Kidney tubule cell (primary cell): ENCODE data around the gene PIGS.

Experiments
- DNase-seq: peaks from one replicate; pipeline ENCODE4 v3.0.0-alpha.2; 2018; ENCODE audit warnings: low spot score

The PIGS gene

DNA sequence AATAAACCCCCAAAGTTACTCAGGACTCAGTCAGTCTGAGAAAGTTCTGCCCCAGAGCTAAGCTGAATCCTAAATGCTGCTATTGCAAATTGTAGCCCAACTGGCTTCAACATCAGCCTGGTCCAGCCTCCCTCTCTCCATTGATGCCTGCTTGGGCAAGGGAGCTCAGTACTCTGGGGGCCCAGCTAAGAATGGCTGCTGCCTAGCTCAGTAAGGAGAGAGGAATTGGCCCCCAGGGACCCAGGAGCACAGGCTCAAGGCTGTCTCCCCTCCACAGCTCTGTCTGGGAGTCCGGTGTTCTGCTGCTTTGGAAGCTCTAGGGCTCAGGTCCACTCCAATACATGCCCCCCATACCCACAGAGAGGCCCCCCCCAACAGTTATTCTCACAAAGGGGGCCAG lies 20.5 kb downstream of the PIGS start:
- no peak for DNase-seq

GRCh38 chr17:28549236-28550132 lies 21.8 kb downstream of the PIGS start:
- peak; percentile 37 for DNase-seq

DNA sequence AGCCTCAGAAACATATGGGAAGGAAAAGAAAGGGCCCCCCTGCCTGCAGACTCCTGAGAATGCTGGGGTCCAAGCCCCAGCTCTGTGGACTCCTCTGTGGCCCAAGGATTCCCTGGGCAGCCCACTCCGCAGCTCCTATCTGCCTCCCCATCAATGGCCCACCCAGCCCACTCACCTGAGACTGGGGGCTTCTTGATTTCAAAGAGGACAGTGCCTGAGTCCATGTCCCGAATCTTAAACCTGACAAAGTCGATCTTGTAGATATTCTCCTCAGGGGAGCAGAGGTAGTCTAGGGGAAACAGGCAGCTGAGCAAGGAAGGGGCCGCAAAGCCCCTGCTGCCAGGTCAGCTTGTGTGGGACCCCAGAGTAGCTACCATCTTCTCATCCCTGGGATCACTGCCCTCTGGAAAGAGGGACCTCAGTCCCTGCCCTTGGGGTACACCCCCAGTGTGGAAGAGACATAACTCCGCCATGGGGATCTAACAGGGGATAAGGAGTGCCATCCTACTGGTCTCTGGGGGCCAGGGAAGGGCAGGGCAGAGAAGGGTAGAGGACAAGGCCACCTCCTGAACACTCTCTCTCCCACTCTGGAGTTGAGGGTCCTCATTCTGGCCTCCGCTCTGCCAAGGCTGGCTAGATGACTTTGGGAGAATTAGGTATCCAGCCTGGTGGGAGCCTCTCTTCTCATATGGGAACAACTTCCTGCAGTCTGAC lies 22.8 kb downstream of the PIGS start:
- DNase-seq = no peak

DNA sequence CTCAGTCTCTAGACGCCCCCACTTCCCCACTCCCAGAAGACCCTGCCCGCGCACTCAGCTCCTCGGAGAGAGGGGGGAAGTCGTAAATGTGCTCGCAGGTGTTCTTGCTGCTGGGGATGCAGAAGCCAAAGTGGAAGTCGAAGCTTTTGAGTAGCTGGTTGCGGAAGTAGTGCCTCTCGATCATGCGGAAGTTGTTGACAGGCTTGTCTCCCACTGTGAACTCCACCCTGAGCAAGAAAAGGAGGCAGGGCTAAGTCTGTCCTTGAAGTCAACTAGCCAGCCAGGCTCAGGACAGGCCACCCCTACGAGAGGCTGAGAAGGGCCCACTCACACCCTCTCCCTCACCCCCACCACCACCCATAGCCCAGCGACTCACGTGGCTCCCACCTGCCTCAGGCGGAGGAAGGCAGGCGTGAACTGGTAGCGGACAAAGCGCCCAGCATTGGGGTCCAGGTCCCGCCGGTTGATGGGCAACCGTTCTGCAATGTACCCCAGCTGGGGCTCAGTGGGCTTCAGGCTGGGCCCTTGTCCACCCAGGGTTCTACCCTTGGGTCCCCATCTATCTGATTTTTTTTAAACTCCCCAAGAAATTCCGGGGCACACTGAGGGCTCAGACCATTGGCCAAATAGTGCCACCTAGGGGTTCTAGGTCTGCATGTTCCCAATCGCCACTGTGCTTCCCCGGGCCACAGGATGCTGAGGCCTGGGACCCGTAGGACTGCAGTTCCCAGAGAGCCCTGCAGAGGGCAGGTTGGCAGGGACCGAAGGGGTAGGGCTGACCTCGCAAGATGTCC lies 23.5 kb downstream of the PIGS start:
- DNase-seq = peak; percentile 81

DNA sequence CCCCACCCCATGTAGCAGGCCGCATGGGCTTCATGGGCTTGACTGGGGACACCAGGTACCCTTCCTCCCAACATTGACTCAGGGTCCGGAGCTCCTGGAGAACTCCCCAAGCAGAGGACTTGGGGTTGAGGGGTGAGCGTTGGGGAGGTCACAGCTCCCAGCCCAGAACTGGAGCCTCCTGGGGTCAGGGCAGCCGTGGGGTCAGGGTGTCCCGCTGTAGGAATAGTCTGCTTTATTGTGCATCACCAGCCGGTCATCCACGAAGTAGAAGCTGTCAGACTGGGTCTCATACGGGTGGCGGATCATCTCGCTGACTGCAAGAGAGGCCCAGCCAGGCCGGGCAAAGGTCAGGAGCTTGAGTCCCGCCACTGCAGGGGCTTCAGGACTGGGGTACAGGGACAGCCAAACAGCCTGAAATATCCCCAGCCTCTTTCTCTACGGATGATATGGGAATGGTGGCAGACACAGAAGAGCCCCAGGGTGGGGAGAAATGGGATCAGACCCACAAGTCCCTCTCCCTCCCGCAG lies 24.2 kb downstream of the PIGS start:
- no peak for DNase-seq

- no peak for DNase-seq
Measured at GRCh38 chr17:28545787-28546415, 25.4 kb downstream of the PIGS start.

DNA sequence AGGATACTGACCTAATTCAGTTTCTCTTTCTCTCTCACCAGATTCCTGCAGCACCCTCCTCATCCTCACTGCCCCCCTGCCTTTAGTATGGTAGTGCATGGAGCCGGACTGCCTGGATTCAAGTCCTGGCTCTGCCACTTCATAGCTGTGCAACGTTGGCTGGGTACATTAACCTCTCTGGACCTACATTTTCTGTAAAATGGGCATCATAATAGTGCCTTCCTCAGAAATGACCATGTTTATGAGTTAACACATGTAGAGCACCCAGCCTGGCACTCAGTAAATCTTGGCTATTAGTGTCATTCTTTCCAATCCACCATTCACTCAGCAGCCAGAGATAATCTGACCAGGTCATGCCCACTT lies 26.2 kb downstream of the PIGS start:
- DNase-seq = no peak

- DNase-seq = no peak
Measured at GRCh38 chr17:28544402-28545140, 26.8 kb downstream of the PIGS start.

DNA sequence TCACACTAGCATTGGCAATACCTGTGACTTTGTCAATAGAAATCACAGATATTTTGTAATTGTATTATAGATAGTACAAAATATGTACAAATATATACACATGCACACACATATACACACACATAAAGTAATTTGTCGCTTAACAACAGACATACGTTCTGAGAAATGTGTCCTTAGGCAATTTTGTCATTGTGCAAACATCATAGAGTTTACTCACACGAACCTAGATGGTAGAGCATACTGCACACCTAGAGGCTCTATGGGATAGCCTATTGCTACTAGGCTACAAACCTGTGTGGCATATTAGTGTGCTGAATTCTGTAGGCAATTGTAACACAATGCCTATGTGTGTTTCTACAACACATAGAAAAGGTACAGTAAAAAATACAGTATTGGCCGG lies 29.9 kb downstream of the PIGS start:
- no peak for DNase-seq

DNA sequence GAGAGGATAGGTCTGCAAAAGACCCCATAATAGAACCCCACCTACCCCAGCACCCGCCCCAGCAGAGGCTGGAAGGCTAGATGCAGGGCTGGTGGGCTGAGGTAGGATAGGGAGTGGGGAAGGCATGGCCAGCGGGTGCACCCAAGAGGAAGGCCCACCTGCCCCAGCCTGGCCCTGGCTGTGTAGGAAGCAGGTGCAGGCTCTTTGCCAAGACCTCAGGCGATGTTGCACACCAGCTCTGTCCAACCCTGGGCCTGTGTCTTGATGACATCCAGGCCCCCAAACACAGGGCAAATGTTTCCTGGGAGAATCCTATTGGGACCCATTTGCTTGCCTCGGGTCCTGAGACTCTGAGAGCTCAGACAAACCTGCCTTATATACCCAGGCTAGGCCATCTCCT lies 31.1 kb downstream of the PIGS start:
- DNase-seq = no peak

- DNase-seq = no peak
Measured at GRCh38 chr17:28538296-28538895, 32.9 kb downstream of the PIGS start.

GRCh38 chr17:28537219-28537610 lies 34.1 kb downstream of the PIGS start:
- no peak for DNase-seq

DNA sequence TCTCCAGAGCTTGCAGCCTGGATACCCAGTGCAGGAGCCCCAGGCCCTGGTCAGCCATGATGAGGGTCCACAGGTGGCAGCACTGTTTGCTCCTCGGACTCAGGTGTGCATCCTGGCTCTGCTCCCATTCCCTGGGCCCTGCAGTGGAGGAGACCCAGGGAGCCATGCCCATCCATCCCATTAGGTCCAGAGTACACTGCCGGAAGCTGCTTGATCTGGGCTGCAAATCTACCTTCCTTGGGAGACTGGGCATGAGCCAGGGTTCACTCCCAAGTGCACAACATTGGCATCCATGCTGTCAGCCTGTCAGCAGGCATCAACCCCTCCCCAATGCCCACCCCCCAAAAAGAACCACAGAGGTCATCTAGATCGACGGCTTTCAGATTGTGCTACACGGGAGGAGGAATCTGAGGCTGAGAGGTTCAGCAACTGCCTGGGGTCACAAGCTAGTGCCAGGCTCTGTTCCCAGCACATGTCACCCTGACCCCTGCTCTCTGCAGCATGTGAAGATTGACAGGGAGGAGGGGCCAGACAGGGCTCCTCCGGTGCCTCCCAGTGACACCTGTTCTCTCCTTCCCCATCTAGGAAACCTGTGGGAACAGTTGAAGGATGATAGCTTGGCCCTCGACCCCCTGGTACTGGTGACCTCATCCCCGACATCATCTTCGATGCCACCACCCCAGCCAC lies 34.6 kb downstream of the PIGS start:
- no peak for DNase-seq

DNA sequence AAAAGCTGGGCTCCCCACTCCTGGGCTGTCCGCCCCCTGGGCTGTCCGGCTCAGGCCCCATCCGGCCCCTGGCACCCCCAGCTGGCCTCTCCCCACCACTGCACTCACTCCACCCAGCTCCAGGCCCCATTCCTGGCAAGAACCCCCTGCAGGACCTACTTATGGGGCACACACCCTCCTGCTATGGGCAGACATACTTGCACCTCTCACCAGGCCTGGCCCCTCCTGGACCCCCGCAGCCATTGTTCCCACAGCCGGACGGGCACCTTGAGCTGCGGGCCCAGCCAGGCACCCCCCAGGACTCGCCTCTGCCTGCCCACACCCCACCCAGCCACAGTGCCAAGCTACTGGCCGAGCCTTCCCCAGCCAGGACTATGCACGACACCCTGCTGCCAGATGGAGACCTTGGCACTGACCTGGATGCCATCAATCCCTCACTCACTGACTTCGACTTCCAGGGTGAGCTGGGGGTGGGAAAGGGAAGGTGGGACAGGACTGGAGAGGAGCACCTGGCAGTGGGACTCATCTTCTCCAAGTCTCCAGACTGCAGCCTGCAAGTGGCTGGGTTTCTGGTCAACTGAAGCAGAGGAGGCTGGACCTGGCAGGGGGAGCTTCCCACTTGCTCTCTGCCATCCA lies 36.5 kb downstream of the PIGS start:
- DNase-seq = no peak

- peak; percentile 32 for DNase-seq
Measured at GRCh38 chr17:28533091-28533807, 38.1 kb downstream of the PIGS start.

- DNase-seq = no peak
Measured at GRCh38 chr17:28532050-28532960, 39.0 kb downstream of the PIGS start.

DNA sequence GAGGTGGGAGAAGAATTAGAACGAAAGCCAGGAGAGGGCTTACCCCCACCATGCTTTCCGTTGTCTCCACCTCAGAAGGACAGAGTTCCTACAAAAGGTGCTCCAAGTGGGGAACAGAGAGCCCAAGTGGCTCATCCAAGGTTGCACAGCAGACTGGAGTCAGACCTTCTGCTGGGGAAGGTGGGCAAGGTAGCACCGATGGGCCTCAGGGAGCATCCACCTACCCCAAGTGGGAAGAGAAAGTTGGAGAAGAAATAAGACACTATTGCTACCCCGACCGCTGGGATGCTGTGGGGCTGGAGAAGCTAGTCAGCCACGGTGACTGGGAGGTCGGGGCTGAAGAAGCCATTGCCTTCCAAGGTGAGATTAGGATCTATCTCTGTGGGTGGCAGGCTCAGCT lies 40.4 kb downstream of the PIGS start:
- DNase-seq = no peak

DNA sequence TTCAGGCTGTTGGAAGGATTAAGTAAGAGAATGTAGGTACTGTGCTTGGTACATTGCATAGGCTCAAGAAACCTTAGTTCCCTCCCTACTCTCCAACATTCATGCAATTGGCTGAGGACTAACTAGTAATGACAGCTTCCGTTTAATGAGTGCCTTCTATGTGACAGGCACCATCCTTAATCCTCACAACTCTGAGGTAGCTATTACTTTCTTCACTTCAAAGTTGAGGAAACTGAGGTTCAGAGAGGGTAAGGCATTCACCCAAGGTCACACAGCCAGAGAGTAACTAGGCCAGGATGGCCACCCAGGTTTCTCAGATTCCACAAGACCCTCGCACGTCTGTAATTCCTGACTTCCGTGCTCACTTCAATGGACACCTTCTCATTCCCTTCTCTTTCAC lies 41.1 kb downstream of the PIGS start:
- no peak for DNase-seq
